HG03378 (cell line): ENCODE data around the gene RAD51.
"Not testable (repeated sequence)": the region's sequence is repeated elsewhere in the genome, so short reads cannot be mapped to it uniquely, and the experiment has no call there.

Experiments used
- ATAC-seq: cut with Tn5 transposase; IDR thresholded peaks from one replicate; pipeline ENCODE4 v1.9.1; 2021; ENCODE audit warnings: mild to moderate bottlenecking, moderate library complexity; ENCODE audit not compliant: unreplicated experiment

Gene RAD51

DNA sequence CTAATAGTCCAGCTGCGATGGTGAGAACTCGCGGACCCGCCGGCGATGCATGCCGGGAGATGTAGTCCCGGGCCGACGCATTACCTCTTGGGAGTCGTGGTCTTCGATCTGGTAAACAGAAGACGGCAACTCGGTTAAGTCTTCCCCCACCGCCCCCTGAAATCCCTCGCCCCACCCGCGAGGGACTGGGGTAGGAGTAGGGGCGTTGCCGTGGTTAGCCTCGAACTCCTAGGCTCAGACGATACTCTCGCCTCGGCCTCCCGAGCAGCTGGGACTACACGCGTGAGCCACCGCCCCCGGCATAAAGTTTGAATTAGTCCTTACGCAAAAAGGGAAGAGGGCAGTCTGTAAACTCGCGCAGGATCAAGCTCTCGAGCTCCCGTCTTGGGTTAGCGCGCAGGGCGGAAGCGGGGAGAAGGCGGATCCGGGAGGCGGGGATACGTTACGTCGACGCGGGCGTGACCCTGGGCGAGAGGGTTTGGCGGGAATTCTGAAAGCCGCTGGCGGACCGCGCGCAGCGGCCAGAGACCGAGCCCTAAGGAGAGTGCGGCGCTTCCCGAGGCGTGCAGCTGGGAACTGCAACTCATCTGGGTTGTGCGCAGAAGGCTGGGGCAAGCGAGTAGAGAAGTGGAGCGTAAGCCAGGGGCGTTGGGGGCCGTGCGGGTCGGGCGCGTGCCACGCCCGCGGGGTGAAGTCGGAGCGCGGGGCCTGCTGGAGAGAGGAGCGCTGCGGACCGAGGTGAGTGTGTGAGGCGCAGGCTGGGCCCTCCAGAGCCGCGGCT, at the start of gene RAD51:
Gene RAD51, plus strand, starts transcription at position 487 of the 781 bp plus-strand sequence. CDS start 3,585 bp downstream, outside the sequence.
- peak; percentile 74 for ATAC-seq

- ATAC-seq = no peak
Measured at GRCh38 chr15:40647523-40647922, 47.5 kb upstream of the RAD51 start.

DNA sequence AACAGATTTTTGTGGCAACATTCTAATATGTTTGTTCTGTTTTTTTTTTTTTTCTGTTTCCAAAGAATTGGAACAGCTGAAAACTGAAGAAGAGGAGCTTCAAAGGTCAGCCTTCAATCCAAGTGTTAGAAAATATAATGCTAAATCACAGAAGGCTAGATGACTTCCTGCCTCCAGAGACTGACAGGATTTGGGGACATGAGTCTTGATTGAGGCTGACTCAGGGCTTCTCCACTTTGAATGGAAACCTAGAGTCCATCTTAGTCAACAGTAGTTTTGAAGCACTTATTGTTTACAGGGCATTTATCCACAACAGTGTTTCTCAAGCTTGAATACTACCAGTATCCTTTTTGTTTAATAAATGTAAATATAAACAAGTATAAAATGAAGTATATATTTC, 44.5 kb upstream of the RAD51 start:
- no peak for ATAC-seq

- no peak for ATAC-seq
Measured at GRCh38 chr15:40660686-40661085, 34.3 kb upstream of the RAD51 start.

- no peak for ATAC-seq
Measured at GRCh38 chr15:40664909-40665308, 30.1 kb upstream of the RAD51 start.

DNA sequence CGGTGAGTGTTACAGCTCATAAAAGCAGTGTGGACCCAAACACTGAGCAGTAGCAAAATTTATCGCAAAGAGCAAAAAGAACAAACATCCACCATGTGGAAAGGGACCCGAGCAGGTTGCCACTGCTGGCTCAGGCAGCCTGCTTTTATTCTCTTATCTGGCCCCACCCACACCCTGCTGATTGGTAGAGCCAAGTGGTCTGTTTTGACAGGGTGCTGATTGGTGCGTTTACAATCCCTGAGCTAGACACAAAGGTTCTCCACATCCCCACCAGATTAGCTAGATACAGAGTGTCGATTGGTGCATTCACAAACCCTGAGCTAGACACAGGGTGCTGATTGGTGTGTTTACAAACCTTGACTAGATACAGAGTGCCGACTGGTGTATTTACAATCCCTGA, 18.7 kb upstream of the RAD51 start:
- ATAC-seq = not testable (repeated sequence)

- not testable (repeated sequence) for ATAC-seq
Measured at GRCh38 chr15:40676906-40677305, 18.1 kb upstream of the RAD51 start.

DNA sequence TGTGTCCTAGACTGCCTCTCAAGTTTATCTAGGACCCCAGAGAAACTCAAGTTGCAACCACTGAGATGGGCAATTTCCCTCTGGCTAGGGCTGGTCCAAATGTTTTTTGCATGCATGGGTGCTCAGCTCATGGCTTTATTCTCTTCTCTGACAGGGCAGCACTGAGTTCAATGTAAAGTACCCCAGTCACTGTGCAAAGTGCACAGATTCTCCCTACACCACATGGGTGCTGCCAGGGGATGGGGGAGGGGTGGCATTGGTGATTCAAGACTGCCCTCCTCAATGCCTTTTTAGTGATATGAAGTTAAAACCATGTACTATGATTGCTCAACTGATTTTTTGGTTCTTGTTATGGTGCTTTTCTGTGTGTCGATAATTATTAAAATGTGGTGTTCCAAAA, 14.8 kb upstream of the RAD51 start:
- no peak for ATAC-seq

DNA sequence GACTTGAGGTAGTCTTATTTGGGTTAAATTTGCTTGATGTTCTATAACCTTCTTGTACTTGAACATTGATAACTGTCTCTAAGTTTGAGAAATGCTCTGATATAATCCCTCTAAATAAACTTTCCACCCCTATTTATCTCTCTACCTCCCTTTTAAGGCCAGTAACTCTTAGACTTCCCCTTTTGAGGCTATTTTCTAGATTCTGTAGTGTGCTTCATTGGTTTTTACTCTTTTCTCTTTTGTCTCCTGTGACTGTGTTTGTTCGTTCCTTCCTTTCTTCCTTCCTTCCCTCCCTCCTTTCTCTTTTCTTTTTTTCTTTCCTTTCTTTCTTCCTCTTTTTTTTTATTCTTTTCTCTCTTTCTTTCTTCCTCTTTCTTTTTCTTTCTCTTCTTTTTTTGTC, 14.0 kb upstream of the RAD51 start:
- ATAC-seq = not testable (repeated sequence)

GRCh38 chr15:40684381-40684780, 10.6 kb upstream of the RAD51 start:
- ATAC-seq = no peak

- ATAC-seq = no peak
Measured at GRCh38 chr15:40685376-40685775, 9.6 kb upstream of the RAD51 start.

DNA sequence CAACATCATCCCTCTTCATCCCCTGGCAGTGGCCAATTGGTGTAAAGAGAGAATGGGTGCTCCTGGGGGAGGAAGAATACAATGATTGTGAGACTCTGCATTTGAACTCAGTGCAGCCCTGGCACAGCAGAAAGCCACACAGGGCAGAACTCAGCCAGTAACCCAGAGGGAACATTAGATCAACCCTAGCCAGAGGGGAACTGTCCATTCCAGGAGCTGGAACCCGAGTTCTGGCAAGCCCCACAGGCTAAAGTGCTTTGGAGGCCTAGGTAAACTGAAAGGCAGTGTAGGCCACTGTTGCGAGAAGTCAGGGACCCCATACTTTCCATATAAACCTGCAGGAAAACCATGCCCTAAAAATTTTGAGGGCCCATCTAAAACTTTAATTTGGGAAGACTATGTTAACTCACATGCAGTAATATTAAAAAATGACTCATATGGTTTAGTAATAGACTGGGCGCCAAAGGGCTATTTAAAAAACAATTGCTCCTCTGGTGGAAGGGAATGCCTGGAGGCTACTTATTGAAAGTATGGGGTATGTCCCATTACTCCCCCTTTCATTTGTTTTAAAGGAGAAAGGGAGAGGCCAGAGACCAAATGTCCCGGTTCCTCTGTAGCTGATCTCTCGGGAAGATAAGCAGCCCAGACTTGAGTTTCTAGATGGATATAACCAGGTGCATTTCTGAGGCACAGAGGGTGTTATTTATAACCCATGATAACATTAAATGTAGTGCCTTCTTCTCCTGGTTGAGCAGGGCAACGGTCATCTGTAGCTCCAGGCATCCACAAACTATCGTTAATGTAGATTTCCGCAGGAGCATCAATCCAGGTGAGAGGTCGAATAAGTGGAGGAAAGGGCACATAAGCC, 5.8 kb upstream of the RAD51 start:
- ATAC-seq = no peak

- ATAC-seq = no peak
Measured at GRCh38 chr15:40691737-40692136, 3.2 kb upstream of the RAD51 start.

DNA sequence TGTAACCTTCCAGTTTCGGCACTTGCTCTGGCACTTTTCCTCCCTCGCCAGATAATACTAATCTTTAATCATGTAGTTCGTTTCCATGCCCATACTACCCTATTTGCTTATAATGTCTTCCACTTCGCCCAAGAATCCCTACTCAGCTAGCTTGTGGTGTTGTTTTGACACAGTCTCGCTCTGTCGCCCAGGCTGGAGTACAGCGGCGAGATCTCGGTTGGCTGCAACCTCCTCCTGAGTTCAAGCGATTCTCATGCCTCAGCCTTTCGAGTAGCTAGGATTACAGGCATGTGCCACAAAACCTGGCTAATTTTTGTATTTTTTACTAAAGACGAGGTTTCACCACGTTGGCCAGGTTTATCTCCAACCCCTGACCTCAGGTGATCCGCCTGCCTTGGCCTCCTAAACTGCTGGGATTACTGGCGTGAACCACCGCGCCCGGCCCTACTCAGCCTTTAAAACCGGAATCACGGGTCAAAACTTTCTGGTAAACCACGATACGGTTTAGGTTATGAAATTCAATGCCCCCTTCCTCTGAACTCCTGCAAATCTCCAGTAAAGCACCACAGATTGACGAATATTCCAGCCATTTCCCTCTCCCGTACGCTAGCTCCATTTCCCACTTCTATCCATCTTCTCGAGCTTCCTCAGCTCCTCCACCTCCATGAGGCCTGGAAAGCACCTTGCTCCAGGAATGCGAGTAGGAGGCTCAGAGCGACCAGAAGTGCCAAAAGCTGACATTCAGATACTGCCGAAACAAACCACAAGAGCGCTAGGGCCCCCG, 878 bp upstream of the RAD51 start:
- peak; percentile 25 for ATAC-seq

DNA sequence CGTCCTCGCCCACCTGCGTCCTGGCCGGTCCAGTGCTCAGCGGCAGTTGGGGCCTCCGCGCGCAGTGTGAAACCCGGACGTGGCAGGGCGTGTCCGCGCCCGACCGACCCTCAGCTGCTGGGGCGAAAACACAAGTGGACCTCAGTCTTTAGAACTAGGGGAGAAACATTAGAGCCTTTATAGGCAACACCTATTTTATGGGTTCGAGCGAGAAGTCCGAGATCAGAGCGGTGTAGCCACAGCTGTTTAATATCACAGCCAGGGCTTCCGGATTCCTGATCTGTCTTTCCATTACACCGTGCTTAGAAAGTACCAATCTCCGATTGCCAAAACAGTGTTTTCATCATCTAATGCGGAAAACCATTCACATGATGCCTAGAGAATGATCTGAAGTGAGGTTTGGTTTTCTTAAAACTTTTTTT, 506 bp downstream of the RAD51 start:
- ATAC-seq = no peak

GRCh38 chr15:40696228-40696627, 1.3 kb downstream of the RAD51 start:
- no peak for ATAC-seq

GRCh38 chr15:40697916-40698315, 2.9 kb downstream of the RAD51 start:
- ATAC-seq = no peak

DNA sequence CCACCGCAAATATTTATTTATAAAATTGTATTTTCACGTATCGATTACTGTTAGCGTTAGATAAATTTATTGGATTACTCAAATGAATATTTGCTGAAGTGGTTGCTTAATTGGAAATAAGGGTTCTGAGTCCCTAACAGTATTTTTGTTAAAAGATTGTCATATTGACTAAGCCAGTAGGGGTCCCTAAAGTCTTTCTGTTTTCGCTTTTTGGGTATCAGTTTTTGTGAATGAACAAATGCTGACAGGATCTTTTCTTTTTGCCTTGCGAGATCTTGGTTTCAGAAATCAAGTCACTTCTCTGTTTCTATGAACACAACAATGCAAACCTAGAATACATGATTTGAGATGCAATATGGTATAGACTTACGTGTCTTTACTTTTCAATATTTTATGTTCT, 7.1 kb downstream of the RAD51 start:
- no peak for ATAC-seq

DNA sequence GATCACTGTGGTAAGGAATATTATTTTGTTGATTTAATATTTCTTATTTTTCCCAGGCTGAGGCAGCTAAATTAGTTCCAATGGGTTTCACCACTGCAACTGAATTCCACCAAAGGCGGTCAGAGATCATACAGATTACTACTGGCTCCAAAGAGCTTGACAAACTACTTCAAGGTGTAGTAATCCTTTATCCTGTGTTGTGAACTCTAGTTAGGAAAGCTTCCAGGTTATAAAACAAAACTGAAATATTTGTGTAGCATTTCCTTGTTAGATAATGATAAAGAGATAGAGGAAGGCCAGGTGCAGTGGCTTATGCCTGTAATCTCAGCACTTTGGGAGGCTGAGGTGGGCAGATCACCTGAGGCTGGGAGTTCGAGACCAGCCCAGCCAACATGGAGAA, 11.1 kb downstream of the RAD51 start:
- ATAC-seq = no peak

- ATAC-seq = no peak
Measured at GRCh38 chr15:40714144-40714543, 19.2 kb downstream of the RAD51 start.

- ATAC-seq = no peak
Measured at GRCh38 chr15:40716165-40716564, 21.2 kb downstream of the RAD51 start.
